Endothelial cell of umbilical vein (primary cell): Measurements from ENCODE around the gene OSBPL10.

Source experiments
- CTCF ChIP-seq, 2 donors: IDR thresholded peaks; 1 replicate in 1 of 2; 2 replicates in 1 of 2; pipeline ENCODE4 v1.5.1; 2011; ENCODE audit warnings: low read length in 2 of 2, mild to moderate bottlenecking in 2 of 2, moderate library complexity in 2 of 2, control low read depth in 1 of 2, inconsistent platforms in 1 of 2, low read depth in 1 of 2; ENCODE audit not compliant: insufficient read depth in 1 of 2; ENCODE audit errors: extremely low read depth in 1 of 2
- EZH2 ChIP-seq: IDR thresholded peaks from 2 replicates; pipeline ENCODE4 v1.6.1; 2012; ENCODE audit warnings: borderline replicate concordance, low read depth, mild to moderate bottlenecking, moderate library complexity, low read length, inconsistent platforms; ENCODE audit not compliant: severe bottlenecking
- FOS ChIP-seq: IDR thresholded peaks from 2 replicates; pipeline ENCODE4 v1.6.1; 2011; ENCODE audit warnings: mild to moderate bottlenecking, low read length, moderate library complexity, borderline replicate concordance; ENCODE audit not compliant: insufficient read depth
- MAX ChIP-seq: IDR thresholded peaks from 2 replicates; pipeline ENCODE4 v1.6.1; 2011; ENCODE audit not compliant: insufficient read depth, insufficient read length
- MYC ChIP-seq: IDR thresholded peaks from one replicate; pipeline ENCODE4 v1.6.1; 2011; ENCODE audit warnings: mild to moderate bottlenecking, low read depth, low read length
- POLR2A ChIP-seq: IDR thresholded peaks from 2 replicates; pipeline ENCODE4 v1.6.1; 2012; ENCODE audit warnings: low read depth, mild to moderate bottlenecking, control low read depth, low read length
- POLR2AphosphoS5 ChIP-seq: IDR thresholded peaks from 2 replicates; pipeline ENCODE4 v1.6.1; 2012; ENCODE audit warnings: low read depth, mild to moderate bottlenecking, control low read depth, low read length, moderate library complexity; ENCODE audit not compliant: insufficient read depth

- TF ChIP-seq CTCF (IDR thresholded peaks at IDR 0.05; ENCODE audit: extremely low read depth in 1 of 2, insufficient read depth in 1 of 2, low read depth in 1 of 2, low read length in 2 of 2) (no peak), MAX (no peak), POLR2AphosphoS5 (no peak), POLR2A (no peak), FOS (no peak), MYC (no peak), EZH2 (no peak)
Observed at GRCh38 chr3:31934018-31934417, 47.0 kb downstream of the OSBPL10 start.
